ENCODE measurements around the gene RUNX1.

- TF ChIP-seq, protein P1, sequence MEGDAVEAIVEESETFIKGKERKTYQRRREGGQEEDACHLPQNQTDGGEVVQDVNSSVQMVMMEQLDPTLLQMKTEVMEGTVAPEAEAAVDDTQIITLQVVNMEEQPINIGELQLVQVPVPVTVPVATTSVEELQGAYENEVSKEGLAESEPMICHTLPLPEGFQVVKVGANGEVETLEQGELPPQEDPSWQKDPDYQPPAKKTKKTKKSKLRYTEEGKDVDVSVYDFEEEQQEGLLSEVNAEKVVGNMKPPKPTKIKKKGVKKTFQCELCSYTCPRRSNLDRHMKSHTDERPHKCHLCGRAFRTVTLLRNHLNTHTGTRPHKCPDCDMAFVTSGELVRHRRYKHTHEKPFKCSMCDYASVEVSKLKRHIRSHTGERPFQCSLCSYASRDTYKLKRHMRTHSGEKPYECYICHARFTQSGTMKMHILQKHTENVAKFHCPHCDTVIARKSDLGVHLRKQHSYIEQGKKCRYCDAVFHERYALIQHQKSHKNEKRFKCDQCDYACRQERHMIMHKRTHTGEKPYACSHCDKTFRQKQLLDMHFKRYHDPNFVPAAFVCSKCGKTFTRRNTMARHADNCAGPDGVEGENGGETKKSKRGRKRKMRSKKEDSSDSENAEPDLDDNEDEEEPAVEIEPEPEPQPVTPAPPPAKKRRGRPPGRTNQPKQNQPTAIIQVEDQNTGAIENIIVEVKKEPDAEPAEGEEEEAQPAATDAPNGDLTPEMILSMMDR (IDR thresholded peaks at IDR 0.05), result no peak
- TF ChIP-seq POLR2A (IDR thresholded peaks at IDR 0.05), result no peak
- TF ChIP-seq POLR2AphosphoS5 (IDR thresholded peaks at IDR 0.05; ENCODE audit: insufficient read depth in 1 of 2, low read depth in 1 of 2), result peak in 1 of 2 donors; percentile 58
Measured at GRCh38 chr21:34900376-34900775, 148.7 kb downstream of the RUNX1 start.

All from vagina (tissue), 2 donors.